ENCODE results near the gene TRIP13.

The TRIP13 gene

DNA sequence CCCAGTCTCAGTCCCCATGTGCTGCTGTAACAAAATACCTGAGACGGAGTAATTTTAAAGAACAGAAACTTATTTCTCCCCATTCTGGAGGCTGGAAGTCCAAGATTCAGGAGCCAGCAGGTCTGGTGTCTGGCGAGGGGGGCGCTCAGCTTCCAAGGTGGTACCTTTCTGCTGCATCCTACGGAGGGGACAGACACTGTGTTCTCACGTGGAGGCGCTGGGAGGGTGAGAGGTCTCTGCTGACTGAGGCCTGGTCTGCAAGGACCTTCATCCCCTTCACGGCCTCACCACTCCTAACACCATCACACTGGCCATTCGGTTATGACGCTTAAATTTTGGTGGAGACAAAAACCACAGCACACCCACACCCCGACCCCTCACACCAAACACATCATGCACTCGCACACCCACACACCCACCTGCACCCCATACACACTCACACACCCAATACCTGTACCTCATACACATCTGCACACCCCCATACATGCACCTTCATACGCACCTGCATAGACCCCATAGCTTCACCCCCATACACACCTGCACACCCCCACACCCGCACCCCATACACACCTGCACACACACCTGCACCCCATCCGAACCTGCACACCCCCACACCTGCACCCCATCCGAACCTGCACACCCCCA is 32.1 kb upstream of the TRIP13 start:
- no peak for DNase-seq

GRCh38 chr5:861442-862366 is 31.0 kb upstream of the TRIP13 start:
- Histone ChIP-seq H3K9me3 (no peaks in the 10 kb centered on the region), H3K4me1 (no peaks in the 10 kb centered on the region), H3K27ac (no peak overlapping the region), H3K36me3 (peaks cover 24 to 67% (median 45%) of the 10 kb centered on the region in 3 donors), H3K27me3 (no peaks in the 10 kb centered on the region), H3K4me3 (no peak overlapping the region)
- intact Hi-C loops (cut with DNase I; ENCODE audit: low total_unique reads): no loop called here
- no peak for DNase-seq
- TF ChIP-seq, protein P1, sequence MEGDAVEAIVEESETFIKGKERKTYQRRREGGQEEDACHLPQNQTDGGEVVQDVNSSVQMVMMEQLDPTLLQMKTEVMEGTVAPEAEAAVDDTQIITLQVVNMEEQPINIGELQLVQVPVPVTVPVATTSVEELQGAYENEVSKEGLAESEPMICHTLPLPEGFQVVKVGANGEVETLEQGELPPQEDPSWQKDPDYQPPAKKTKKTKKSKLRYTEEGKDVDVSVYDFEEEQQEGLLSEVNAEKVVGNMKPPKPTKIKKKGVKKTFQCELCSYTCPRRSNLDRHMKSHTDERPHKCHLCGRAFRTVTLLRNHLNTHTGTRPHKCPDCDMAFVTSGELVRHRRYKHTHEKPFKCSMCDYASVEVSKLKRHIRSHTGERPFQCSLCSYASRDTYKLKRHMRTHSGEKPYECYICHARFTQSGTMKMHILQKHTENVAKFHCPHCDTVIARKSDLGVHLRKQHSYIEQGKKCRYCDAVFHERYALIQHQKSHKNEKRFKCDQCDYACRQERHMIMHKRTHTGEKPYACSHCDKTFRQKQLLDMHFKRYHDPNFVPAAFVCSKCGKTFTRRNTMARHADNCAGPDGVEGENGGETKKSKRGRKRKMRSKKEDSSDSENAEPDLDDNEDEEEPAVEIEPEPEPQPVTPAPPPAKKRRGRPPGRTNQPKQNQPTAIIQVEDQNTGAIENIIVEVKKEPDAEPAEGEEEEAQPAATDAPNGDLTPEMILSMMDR (IDR thresholded peaks at IDR 0.05): no peak

More for the DNA sequence above, 32.1 kb upstream of the TRIP13 start:
- intact Hi-C loops (cut with DNase I; ENCODE audit: low total_unique reads): no loop called here
- TF ChIP-seq, protein P1 (IDR thresholded peaks at IDR 0.05): no peak
- Histone ChIP-seq H3K27me3 (peaks cover 0 to 3% of the 10 kb centered on the region in 2 donors), H3K9me3 (no peaks in the 10 kb centered on the region), H3K27ac (no peak overlapping the region), H3K36me3 (peaks cover 19 to 57% (median 36%) of the 10 kb centered on the region in 3 donors), H3K4me3 (no peak overlapping the region), H3K4me1 (no peaks in the 10 kb centered on the region)

DNA sequence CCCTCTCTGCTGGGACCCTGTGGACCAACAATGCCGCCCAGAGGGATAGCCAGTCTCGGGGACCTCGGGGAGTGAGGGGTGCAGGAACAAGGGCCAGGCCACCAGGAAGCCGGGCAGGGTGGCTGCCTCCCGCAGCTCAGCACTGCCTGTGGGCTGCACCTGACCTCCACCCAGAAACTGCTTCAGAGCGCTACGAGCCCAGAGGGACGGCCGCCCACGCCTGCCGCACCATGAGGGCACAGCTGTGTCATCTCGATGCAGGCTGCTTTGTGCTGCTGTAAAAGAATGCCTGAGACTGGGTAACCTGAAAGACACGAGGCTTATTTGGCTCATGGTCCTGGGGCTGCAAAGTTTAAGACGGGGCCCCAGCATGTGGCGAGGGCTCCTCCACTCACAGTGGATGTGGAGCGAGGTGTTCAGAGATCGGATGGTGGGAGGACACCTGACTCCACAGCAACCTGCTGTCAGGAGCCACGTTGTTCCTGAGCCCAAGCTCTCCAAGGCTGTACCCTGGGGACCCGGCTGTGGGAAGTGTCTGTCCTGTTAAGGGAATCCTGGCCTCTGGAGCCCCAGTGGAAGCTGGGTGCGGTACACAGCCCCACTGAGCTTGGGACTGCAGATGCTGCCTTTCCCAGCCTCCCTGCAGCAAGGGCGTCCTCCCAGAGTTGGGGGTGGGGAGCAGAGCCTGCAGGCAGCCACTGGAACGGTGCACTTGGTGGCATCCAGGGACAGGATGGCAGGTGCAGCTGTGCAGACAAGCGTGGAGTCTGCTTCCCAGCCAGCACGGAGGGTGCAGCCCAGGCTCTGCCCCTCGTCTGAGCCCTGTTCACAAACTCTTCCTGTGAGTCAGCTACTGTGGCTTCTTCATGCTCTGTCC is 30.1 kb upstream of the TRIP13 start:
- intact Hi-C loops (cut with DNase I; ENCODE audit: low total_unique reads): no loop called here
- no peaks in the 10 kb centered on the region for H3K4me1 ChIP-seq
- no peaks in the 10 kb centered on the region for H3K9me3 ChIP-seq
- H3K4me3 ChIP-seq: no peak overlapping the region
- no peaks in the 10 kb centered on the region for H3K27me3 ChIP-seq
- no peak for DNase-seq
- peaks cover 33 to 76% (median 54%) of the 10 kb centered on the region in 3 donors for H3K36me3 ChIP-seq
- TF ChIP-seq, protein P1 (IDR thresholded peaks at IDR 0.05): no peak
- H3K27ac ChIP-seq: no peak overlapping the region

DNA sequence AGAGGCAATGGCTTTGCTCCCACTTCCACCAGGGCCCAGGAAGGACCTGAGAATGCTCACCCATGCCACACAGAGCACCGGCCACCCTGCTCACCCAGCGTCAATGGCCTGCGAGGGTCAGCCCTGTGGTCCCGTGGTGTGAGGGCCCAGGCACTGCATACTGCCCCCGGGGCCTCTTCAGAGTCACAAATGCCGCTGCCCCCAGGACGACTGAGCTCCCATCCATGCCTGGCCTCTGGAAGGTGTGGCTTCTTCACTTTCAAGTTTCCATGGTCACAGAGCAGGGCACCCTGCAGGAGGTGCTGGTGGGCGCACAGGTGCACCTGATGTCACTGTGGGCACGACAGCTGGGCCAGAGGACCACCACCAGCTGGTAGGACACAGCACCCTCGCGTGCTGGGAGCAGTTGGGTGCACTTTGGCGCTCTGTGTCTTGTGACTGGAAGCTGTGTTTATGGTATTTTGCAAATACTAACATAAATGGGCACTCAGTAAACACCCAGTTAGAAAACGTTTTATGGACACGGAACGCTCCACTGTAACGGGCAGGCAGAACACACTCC is 29.4 kb upstream of the TRIP13 start:
- TF ChIP-seq, protein P1 (IDR thresholded peaks at IDR 0.05): no peak
- no peak for DNase-seq
- intact Hi-C loops (cut with DNase I; ENCODE audit: low total_unique reads): no loop called here
- Histone ChIP-seq H3K4me3 (no peak overlapping the region), H3K27me3 (no peaks in the 10 kb centered on the region), H3K4me1 (no peaks in the 10 kb centered on the region), H3K27ac (no peak overlapping the region), H3K9me3 (no peaks in the 10 kb centered on the region), H3K36me3 (peaks cover 40 to 84% (median 61%) of the 10 kb centered on the region in 3 donors)

All from tibial artery (tissue), 4 donors.